Measurements from ENCODE around the gene HSPBAP1.

The HSPBAP1 gene

DNA sequence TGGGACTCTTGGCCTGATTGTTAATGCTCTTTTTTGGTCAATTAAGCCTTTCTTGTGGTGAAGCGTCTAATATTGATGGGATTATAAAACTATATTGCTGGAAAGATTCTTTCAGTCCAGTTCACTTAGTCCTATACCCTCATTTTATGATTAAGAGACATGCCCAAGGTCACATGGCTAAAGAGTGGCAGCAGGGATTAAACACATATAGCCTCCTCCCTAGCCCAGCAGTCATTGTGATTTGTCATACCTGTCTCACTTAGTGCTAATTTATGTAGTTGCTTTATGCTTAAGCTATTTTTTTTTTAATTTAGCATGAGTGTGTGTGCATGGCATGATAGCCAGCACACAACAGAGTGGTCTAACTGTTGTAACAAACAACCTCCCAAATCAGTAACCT lies 103.5 kb downstream of the HSPBAP1 start:
- in situ Hi-C loops (cut with MboI; ENCODE audit: low sequenced_read_pairs) = no loop called here

All from hTERT RPE-1 (cell line).